Activated CD8-positive, alpha-beta memory T cell treated with anti-CD3 and anti-CD28 coated beads, Interleukin-2, amount 50 U/mL, for 1 hour (primary cell): ENCODE data around the gene C11orf24.
A peak's percentile ranks its signal among the peaks of the same experiment; 100 is the strongest.

Experiments
- DNase-seq: peaks from one replicate; pipeline ENCODE4 v3.0.0-alpha.2; 2020; ENCODE audit errors: extremely low read depth

The C11orf24 gene

DNA sequence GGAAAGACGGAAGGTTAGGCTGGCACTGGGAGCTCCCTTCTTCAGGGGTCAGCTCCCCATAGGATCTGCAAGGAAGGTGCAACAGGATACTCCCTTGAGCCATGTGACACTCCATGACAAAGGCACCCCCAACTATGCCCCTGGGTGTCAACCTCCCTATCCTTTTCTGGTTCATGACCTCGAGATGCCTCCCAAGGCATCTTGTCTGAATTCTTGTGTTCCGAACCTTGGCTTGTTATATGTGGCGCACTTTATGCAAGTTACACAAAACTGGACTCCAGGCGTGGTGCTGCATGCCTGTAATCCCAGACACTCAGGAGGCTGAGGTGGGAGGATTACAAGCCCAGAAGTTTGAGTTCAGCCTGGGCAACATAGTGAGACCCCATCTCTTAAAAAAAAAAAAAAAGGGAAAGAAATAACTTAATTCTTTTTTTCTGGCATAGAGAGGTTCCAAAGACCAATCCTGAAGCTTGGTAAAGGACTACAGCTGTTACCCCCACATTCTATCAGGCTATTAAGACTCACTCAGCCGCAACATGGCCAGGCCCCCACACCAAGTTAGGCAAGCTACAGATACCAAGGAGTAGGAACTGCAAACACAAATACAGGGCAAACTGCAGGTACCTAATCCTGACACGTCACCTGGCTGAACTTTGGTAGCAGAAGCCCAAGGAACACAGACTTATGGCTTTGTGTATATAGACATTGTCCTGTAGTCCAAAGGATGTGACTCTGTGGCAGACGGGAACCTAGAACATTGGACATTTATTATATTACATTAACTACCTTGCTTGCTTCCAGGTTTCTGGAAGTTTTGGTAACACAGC is 1.4 kb downstream of the C11orf24 start:
- no peak for DNase-seq

DNA sequence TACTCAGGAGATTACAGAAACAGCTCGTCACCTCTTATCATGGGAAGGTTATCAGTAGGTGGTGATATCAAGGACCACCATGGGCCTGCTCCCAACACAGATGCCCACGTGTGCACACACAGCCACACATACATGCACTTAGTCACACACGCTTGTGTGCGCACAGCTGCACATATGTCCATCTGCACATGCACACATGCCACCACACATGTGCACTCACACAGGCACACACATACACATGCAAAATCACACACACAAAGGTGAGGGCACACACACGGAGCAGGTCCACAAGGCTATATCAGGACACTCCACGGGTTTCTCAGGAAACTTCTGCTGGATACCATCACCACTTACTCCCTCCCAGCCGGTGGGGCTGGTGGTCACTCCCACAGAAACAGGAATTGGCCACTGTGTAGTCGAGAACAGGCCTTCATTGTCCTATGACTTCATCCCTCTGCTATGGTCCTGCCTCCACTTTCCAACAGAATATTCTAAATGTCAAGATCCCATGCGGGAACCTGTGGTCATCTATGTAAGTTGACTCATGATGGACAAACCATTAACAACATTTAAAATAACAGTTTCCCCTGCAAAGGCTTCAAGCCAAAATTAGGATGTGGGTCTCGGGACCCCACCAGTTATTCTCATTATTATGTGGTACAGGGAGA is 2.2 kb downstream of the C11orf24 start:
- DNase-seq = no peak

DNA sequence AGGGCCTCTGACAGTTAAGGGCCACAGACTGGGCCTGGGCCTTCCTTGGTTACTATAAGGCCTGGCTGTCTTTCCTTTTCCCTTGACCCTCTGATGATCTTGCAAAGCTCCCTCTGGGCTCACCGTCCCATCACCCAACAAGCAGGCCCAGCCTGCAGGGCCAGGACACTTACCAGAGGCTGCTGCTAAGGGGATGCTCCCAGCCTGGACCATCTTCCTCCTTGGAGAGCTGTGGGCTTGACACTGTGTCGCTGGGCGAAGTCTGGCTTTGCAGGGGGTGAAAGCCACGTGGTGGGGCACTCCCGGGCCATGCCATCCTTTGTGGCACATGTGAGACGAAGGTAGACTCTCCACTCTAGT is 3.9 kb downstream of the C11orf24 start:
- no peak for DNase-seq

- no peak for DNase-seq
These were observed 4.6 kb downstream of the C11orf24 start for GRCh38 chr11:68266936-68267880.

DNA sequence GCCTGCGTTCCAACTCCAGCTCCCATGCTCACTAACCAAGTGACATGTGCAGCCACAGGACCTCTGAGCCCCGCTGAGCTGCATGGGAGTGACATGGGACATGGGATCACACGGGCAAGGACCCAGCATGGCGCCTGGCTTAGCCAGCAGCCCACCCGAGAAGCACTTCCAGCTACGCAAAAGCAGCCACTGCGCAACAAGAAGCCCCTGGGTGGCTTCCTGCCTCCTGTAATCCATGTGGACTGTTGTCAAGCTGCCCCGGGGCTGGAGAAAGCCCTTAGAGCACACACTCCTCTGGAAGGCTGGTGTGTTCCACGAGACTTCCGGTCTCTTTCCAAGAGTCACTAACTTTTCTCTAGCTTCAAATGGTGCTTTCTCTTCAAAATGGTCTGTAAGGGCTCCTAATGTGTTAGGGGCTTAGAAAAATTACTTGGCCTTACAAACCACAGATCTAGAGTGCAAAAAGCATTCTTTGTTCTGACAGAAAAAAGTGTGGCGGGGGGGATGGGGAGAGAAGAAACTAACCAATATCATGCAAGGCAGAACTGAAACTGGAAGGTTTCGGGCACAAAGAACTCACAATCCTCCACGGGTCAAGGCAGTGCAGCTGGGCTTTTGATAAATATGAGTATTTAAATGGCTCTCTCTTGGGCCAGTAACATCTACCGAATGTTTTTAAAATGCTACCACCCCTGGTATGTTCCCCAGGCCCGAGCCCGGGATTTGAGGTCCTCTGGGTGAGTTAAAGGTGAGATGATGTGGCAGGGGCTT is 5.5 kb downstream of the C11orf24 start:
- no peak for DNase-seq

DNA sequence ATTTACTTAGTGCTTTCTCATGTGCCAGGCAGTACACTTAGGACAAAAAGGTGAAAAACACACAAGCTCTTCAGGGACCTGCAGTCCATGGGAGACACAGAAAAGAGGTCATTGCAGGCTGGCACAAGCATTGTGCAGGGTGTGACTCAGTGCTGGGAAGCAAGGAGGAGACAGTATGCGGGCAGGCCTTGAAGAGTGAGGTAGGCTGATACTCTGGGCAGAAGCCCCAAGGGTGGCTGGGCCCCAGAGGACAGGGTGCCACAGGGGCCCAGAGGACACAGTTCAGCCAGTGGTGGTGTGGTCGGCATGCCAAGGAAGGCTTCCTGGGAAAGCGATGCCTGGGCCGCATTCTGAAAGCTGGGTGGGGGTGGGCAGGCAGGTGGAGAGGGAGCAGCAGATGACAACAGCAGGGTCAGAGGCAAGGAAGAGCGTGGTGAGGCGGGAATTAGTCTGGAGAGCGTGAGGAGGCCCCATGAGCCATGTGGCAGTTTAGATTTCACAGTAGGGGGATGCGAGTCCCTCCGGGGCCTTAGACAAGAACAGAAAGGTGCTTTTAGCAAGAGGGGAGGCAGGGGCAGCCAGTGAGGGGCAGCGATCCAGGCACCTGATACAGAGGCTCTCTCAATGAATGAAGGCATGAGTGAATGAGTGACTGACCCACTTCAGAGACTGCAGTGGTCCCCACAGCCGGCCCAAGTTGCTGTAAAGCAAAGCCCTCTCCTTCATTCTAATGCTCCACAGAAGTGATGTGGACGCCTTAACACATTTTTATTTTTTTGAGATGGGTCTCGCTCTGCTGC is 6.8 kb downstream of the C11orf24 start:
- DNase-seq = no peak

GRCh38 chr11:68264244-68264643 is 7.5 kb downstream of the C11orf24 start:
- no peak for DNase-seq

- DNase-seq = no peak
These were observed 8.2 kb downstream of the C11orf24 start for GRCh38 chr11:68263444-68264035.

DNA sequence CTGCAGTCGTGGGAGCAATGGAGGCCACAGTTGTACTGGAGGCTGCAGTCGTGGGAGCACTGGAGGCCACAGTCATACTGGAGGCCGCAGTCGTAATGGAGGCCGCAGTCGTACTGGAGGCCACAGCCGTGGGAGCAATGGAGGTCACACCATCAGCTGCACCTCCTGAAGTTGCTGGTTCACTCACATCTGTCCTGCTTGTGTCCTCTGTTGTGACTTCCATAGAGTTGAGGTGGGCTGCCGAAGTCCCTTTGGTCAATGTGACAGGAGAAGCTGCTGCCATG is 9.3 kb downstream of the C11orf24 start:
- no peak for DNase-seq

- no peak for DNase-seq
These were observed 9.8 kb downstream of the C11orf24 start for GRCh38 chr11:68261749-68262543.

DNA sequence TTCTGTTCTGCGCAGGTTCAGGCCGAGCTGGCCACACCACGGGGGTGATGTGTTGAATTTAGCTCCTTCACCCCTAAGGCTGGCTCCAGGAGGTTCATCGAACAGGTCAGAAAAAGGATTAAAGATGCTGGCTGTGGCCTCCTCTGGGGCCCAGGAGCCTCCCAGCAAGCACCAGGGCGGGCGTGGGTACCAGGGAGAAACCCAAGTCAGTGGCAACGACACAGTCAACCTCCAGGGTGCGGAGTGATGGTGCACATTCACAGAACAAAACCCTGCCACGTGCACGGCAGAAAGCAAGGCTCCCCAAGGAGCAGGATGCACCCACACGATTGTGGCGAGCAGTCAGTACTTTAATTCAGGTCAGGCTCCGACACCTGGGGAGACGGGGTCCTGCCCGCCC is 10.8 kb downstream of the C11orf24 start:
- no peak for DNase-seq

DNA sequence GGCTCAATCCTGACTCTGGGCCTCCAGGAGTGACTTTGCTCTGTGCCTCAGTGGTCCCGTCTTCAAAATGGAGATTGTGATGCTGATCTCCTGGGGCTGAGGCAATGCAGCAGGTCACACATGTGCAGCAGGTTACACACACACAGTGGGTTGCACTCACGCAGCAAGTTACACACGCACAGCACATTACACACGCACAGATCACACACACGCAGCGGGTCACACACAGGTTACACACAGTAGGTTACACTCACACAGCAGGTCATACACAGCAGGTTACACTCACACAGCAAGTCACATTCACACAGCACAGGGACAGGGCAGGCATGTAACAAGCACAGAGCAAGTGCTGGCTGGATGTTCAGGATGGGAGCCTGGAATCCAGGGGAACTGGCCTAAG is 11.3 kb downstream of the C11orf24 start:
- no peak for DNase-seq

DNA sequence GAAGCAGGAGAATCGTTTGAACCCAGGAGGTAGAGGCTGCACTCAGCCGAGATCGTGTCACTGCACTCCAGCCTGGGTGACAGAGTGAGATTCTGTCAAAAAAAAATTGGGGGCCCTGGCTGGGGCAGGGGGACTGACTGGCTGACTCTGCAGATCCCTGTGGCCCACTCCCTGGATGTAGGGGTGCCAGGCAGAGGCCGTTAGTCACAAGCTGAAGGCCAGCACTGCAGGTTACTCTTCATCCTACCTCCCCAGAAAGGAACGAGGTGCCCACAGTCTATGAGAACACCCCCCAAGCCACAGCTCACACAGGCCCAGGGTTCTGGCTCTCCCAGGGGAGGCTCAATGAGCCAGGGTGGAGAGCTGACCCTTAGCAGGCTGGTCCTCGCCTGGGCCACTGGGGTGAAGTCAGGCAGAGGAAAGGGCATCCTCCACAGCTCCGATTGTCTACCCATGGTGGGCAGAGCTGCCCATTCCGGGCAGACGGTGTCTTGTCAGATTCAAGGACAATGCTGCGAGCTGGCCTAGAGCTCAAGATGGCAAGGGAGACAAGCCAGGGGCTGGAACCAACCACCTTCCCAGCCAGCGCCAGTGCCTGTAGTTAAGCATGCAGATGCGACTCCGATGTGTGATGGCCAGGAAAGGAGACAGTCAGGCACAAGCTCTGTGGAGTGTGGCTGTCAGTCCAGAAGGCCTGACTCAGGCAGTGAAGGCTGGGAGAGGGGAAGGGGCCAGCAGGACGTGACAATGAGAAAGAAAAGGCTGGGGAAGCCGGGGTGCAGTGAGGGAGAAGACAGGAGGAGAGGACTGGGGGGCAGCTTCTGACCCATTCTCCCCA is 12.4 kb downstream of the C11orf24 start:
- no peak for DNase-seq

GRCh38 chr11:68258363-68258765 is 13.4 kb downstream of the C11orf24 start:
- DNase-seq = no peak

DNA sequence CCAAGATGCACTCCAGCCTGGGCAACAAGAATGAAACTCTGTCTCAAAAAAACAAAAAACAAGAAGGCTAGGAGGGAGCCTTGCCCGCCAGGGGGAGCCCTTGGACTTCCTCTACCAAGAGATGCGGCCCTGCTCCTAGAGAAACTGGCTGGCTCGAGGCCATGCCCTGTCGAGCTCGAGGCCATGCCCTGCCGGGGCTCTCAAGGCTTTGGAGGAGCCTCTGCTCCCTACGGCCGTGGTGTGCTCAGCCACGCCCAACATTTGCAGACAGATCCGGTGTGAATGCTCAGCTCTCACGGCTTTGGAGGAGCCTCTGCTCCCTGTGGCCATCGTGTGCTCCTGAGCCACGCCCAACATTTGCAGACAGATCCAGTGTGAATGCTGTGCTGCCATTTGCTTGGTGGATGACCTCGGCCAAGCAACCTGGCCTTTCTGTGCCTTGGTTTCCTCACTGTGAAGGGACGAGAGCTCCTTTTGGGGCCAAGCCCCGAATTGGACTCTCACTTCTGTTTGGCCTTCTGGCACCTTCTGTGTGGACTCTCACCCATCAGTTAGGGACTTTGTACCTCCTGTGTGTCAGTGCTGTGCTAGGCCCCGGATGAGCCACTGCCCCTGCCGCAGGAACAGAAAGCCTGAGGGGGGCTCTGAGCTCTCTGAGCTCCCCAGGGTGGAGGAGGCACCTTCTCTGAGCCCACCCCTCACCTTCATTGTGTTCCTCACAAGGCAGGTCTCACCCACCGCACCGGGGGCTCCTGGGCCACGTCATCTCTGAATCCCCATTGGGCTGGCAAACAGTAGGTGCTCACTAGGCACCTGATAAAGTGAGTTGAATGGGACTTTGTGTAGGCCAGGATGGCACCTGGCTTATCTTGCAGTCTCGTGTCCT is 14.1 kb downstream of the C11orf24 start:
- peak; percentile 87 for DNase-seq

GRCh38 chr11:68256331-68256741 is 15.4 kb downstream of the C11orf24 start:
- no peak for DNase-seq

GRCh38 chr11:68255526-68255925 is 16.2 kb downstream of the C11orf24 start:
- no peak for DNase-seq

DNA sequence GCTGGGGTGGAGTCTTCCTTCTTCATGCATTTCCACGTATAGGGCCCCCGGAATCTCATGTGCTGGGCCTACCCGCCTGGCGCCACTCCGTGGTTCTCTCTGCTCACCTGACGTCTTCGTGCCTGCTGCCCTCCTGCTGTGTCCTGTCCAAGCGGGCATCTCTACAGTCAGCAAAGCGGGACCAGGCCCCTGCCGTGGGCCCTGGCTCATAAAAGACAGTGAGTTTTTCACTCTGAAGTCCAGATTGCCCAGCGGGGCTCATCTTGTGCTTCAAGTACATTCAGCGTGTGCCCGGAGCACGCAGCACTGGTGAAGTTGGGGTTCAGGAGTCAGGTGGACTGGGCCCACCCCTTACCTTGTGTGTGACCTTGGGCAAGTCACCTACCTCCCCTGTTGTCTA is 17.4 kb downstream of the C11orf24 start:
- no peak for DNase-seq
